ENCODE results near the gene TARBP2. TPM values are rescaled to one million over a fixed set of nuclear protein-coding genes. Genes with fewer than 3 reads are reported as not detected.

TARBP2 gene, protein sequence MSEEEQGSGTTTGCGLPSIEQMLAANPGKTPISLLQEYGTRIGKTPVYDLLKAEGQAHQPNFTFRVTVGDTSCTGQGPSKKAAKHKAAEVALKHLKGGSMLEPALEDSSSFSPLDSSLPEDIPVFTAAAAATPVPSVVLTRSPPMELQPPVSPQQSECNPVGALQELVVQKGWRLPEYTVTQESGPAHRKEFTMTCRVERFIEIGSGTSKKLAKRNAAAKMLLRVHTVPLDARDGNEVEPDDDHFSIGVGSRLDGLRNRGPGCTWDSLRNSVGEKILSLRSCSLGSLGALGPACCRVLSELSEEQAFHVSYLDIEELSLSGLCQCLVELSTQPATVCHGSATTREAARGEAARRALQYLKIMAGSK
- total RNA-seq = 59.4 and 62.0 TPM in 2 replicates

DNA sequence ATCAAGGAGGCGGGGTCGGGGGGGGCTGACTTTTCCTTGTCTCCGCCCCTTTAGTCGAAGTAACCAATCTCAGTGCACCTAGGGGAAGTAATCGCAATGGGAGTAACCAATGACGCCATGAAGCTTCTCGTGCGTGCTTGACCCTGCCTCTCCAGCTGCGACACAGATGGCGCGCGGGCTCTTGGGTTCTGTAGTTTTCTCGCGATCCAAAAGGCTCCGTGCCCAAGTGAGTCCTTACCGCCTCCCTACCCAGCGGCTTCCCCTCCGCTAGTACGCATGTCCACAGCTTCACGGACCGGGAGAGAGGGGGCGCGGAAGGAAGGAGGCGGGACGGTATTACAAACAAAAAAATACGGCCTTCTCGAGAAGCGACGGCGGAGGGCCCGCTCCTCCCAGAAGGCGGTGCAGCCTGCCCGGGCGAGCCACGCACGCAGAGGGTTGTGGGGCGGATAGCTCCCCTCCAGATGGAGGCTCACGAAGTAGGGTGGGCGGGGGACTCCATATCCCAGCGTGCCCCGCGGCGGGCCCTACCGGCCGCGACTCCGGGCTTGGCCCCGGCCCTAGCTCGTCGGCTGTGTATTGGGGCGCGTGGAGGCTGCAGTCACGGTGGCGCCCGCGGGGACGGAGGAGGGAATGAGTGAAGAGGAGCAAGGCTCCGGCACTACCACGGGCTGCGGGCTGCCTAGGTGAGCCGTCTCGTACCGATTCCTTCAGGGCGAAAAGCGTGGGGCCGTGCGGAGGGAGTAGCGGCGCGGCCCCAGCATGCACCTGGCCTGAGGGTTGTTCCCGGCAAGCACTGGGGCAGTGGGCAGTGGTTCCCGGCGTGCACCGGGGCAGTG, at the start of gene TARBP2:
TSS of gene TARBP2 (plus strand) at position 508 of the 839 bp plus-strand sequence. CDS start at position 634, 126 bp downstream.
- TF ChIP-seq, protein P1, sequence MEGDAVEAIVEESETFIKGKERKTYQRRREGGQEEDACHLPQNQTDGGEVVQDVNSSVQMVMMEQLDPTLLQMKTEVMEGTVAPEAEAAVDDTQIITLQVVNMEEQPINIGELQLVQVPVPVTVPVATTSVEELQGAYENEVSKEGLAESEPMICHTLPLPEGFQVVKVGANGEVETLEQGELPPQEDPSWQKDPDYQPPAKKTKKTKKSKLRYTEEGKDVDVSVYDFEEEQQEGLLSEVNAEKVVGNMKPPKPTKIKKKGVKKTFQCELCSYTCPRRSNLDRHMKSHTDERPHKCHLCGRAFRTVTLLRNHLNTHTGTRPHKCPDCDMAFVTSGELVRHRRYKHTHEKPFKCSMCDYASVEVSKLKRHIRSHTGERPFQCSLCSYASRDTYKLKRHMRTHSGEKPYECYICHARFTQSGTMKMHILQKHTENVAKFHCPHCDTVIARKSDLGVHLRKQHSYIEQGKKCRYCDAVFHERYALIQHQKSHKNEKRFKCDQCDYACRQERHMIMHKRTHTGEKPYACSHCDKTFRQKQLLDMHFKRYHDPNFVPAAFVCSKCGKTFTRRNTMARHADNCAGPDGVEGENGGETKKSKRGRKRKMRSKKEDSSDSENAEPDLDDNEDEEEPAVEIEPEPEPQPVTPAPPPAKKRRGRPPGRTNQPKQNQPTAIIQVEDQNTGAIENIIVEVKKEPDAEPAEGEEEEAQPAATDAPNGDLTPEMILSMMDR (IDR thresholded peaks at IDR 0.05; ENCODE audit: insufficient read depth, low read length, poor library complexity, severe bottlenecking) = no peak
- H3K36me3 ChIP-seq (ENCODE audit: control insufficient read depth, insufficient read depth, low read length) = peaks cover 4% of the 10 kb centered on the region
- H3K27me3 ChIP-seq (ENCODE audit: control insufficient read depth, insufficient read depth, low read length) = no peaks in the 10 kb centered on the region
- peak; percentile 98 for DNase-seq (ENCODE audit: low read depth)
- peak within 1 kb of the TSS; percentile 75 for H3K4me3 ChIP-seq (ENCODE audit: low read depth, low read length)

DNA sequence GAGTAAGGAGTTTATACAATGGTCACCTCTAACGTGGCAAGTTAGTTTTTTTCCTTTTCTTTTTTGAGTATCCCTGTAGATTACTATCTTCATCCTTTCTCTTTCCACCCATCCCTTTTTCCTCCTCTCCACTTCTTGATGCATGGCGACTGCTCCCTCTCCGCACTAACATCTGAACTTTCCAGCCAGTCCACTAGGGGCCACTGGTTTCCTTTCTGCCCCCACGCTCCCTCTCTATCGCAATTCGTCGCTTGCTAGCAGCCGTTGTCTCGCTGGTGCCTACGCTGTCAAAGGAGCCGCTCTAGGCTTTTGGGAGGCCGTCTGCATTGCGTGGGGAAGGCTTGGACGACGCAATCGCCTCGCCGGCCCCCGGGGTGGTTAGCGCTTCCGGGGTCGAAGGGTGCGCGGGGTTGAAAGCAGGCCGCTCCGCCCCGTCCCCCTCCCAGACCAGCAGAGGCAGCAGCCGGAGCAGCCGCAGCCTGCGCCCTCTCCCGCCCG, 49.4 kb upstream of the TARBP2 start, which contains the start of gene PCBP2:
TSS of gene PCBP2 (plus strand) at position 442 of the 498 bp plus-strand sequence. CDS start 2,699 bp downstream, outside the sequence.
- peak; percentile 94 for DNase-seq (ENCODE audit: low read depth)
- Histone ChIP-seq H3K36me3 (ENCODE audit: control insufficient read depth, insufficient read depth, low read length) (peaks cover 2% of the 10 kb centered on the region), H3K27me3 (ENCODE audit: control insufficient read depth, insufficient read depth, low read length) (no peaks in the 10 kb centered on the region), H3K4me3 (ENCODE audit: low read depth, low read length) (peak within 1 kb of the TSS; percentile 68)
- TF ChIP-seq, protein P1 (IDR thresholded peaks at IDR 0.05; ENCODE audit: insufficient read depth, low read length, poor library complexity, severe bottlenecking) = peak; percentile 89

DNA sequence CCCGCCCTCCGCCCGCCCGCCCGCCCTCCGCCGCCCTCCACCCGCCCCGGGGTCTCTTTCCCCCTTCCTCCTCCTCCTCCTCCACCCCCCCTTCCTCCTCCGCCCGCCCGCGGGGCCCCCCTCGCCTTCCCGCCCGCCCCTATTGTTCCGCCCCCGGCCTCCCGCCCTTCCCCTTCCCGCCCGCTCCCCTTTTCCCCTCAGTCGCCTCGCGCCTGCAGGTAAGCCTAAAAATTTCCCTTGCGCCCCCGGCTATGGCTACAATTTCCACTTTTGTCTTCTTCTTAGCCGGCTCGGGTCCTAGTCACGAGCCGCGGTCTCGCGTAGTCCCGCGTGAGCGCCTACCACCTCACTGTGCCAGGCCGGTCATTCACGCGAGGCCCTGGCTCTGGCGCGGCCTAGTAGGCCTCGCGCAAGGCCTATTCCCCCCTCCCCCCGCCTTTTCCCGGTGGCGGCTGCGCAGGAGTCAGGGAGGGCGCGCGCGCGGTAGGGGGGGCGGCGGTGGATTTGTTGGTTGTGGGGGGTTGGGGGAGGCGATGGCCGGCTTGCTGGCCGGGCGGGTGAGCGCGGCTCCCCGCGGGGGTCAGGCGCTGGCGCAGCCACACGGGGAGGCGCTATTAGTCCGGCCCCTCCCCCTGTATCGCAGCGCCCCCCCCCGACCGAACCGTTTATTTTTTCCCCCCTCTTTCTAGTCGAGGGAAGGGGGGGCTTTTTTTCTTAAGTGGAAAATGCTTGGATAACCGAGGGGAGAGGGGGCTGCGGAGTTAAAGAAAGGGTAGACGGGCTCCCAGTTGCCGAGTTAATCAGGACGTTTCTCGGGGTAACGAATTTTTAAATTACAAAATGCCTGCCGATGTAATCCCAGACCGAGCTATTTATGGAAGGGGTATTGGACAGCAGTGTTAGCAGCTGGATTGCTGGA, 48.7 kb upstream of the TARBP2 start:
- TF ChIP-seq, protein P1 (IDR thresholded peaks at IDR 0.05; ENCODE audit: insufficient read depth, low read length, poor library complexity, severe bottlenecking) = peak; percentile 50
- H3K4me3 ChIP-seq (ENCODE audit: low read depth, low read length) = peak overlapping the region; percentile 68
- H3K27me3 ChIP-seq (ENCODE audit: control insufficient read depth, insufficient read depth, low read length) = no peaks in the 10 kb centered on the region
- DNase-seq (ENCODE audit: low read depth) = peak; percentile 41
- peaks cover 3% of the 10 kb centered on the region for H3K36me3 ChIP-seq (ENCODE audit: control insufficient read depth, insufficient read depth, low read length)

DNA sequence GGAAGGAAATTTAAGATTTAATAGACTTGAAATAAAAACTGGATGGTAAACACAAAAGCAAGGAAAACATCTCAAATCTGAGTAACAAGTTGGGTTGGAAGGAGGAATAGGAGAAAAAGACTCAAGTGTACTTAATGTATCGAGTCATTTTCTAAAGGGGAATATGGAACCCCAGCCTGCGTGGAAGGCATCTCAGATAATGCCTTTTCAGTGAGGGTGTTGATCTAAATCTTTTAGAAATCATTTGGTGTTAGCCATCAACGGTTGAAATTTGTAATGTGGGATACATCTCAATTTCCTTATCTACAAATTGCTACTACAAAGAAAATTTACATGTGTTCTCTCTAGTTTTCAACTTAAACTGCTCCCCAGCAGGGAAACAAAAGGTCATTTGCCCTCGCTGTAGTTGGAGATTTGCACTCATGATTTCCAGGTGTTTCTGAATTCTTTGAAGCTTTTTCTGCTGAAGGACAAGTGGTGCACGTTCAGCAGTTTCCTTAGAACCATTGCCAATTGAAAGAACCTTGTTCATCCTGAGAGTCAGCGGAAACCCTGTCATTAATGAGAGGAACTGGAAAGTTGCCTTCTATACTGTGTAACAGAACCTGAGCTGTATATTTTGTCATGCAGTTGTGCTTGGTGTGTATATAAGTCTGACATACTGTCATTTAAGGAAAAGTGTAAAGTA, 47.0 kb upstream of the TARBP2 start:
- peaks cover 3% of the 10 kb centered on the region for H3K36me3 ChIP-seq (ENCODE audit: control insufficient read depth, insufficient read depth, low read length)
- DNase-seq (ENCODE audit: low read depth) = no peak

More for the DNA sequence above, 47.0 kb upstream of the TARBP2 start:
- peak overlapping the region; percentile 68 for H3K4me3 ChIP-seq (ENCODE audit: low read depth, low read length)
- TF ChIP-seq, protein P1 (IDR thresholded peaks at IDR 0.05; ENCODE audit: insufficient read depth, low read length, poor library complexity, severe bottlenecking) = no peak
- no peaks in the 10 kb centered on the region for H3K27me3 ChIP-seq (ENCODE audit: control insufficient read depth, insufficient read depth, low read length)

All from kidney epithelial cell (primary cell).